Measurements from ENCODE around the gene PRIM1. TPM values are rescaled to one million over a fixed set of nuclear protein-coding genes. Genes with fewer than 3 reads are reported as not detected.
"Not testable (repeated sequence)": the region's sequence is repeated elsewhere in the genome, so short reads cannot be mapped to it uniquely, and the experiment has no call there.

Gene PRIM1
- 10.3 and 26.3 TPM in 2 replicates for total RNA-seq (2014; rRNA removed; shearing (Covaris generic); ENCODE audit: low replicate concordance)

DNA sequence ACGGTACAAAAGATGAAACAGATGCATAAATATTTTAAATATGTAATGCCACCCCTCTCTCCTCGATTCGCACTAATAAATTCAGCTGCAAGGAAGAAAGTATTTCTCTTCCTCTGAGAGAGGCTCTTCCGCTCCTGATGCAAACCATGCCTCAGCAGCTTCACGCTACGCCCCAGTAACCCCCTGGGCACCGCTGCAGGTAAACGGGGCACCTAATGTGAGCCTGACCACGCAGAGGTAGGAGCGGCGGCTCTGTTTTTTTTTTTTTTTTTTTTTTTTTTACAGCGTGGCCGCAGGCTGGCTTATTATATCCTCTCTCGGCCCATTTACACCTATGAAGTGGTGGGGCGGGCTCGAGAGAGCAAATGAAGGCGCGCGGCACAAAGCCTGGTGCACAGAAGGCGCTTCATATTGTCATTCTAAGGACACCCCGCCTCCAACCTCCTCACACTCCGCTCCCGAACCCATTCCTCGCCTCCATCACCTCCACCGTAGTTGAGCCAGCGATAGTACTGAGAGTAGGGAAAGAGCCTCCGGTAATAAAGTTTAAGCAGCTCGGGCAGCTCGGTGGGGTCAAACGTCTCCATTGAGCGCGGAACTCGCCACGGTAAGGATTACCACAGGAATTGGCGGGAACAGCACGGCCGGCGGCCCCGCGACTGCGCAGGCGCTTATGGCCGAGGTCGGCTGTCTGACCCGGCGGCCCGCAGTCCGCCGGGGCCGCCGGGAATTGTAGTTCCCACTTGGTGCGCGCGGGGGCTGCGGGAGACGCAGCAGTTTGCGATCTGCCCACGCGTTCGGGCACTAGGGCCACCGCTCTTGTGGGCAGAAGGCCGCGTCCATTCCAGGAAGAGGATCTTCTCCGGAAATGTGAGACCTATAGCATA, at the start of gene PRIM1:
TSS of gene PRIM1 (minus strand) at position 612 of the 887 bp plus-strand sequence. CDS start at position 587, 25 bp downstream.
- no peaks in the 10 kb centered on the region for H4K20me1 ChIP-seq (ENCODE audit: insufficient read depth, low read depth, low read length)
- peak within 1 kb of the TSS; percentile 87 for H3K4me2 ChIP-seq (ENCODE audit: low read depth, low read length, poor library complexity, severe bottlenecking)
- H3K36me3 ChIP-seq (ENCODE audit: insufficient read depth, low read length): peaks cover 3% of the 10 kb centered on the region; the same call in 1 of the 2 replicates
- peak within 1 kb of the TSS; percentile 92; the same call in 1 of the 2 replicates for H2AFZ ChIP-seq (ENCODE audit: low read length)
- no peaks in the 10 kb centered on the region for H3K9me3 ChIP-seq (ENCODE audit: low read length)
- peak within 1 kb of the TSS; percentile 83 for H3K4me3 ChIP-seq (ENCODE audit: low read length)
- H3K79me2 ChIP-seq (ENCODE audit: low read length): peaks cover 10% of the 10 kb centered on the region
- H3K9me2 ChIP-seq (replicated peaks; ENCODE audit: insufficient read depth, low read length): no peaks in the 10 kb centered on the region
- no peaks in the 10 kb centered on the region for H3K27me3 ChIP-seq (ENCODE audit: low read length)
- peak within 1 kb of the TSS; percentile 95 for H3K27ac ChIP-seq (ENCODE audit: low read length)
- DNase-seq: peak; percentile 96
- H3K9ac ChIP-seq (ENCODE audit: low read length): peak within 1 kb of the TSS; percentile 85
- peaks cover 27% of the 10 kb centered on the region for H3K4me1 ChIP-seq (ENCODE audit: low read length)

DNA sequence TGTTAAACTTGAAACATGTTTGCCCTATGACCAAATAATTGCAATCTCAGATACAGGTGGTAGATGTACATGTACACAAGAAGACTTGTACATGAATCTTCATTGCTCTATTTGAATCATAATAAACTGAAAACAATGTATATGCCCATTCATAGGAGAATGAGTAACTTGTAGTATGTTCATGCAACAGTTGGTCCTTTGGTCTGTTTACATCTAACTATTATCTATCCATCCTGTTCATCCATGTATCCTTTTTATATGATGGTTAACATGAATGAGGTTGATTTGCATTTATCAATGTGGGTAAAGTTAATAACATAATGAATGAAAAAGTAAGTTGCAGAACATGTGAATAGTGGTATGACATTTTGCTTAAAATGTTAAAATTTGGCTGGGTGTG, 48.1 kb upstream of the PRIM1 start:
- H3K9me2 ChIP-seq (replicated peaks; ENCODE audit: insufficient read depth, low read length): no peaks in the 10 kb centered on the region
- no peaks in the 10 kb centered on the region for H3K27me3 ChIP-seq (ENCODE audit: low read length)
- H3K4me2 ChIP-seq (ENCODE audit: low read depth, low read length, poor library complexity, severe bottlenecking): no peak overlapping the region
- H3K36me3 ChIP-seq (ENCODE audit: insufficient read depth, low read length): no peaks in the 10 kb centered on the region
- no peak overlapping the region for H3K27ac ChIP-seq (ENCODE audit: low read length)
- H3K9me3 ChIP-seq (ENCODE audit: low read length): no peaks in the 10 kb centered on the region
- no peak overlapping the region for H2AFZ ChIP-seq (ENCODE audit: low read length)
- peaks cover 2% of the 10 kb centered on the region; the same call in 1 of the 2 replicates for H3K4me1 ChIP-seq (ENCODE audit: low read length)
- H3K9ac ChIP-seq (ENCODE audit: low read length): no peak overlapping the region
- no peak for DNase-seq
- no peaks in the 10 kb centered on the region for H3K79me2 ChIP-seq (ENCODE audit: low read length)
- no peak overlapping the region for H3K4me3 ChIP-seq (ENCODE audit: low read length)
- no peaks in the 10 kb centered on the region for H4K20me1 ChIP-seq (ENCODE audit: insufficient read depth, low read depth, low read length)

DNA sequence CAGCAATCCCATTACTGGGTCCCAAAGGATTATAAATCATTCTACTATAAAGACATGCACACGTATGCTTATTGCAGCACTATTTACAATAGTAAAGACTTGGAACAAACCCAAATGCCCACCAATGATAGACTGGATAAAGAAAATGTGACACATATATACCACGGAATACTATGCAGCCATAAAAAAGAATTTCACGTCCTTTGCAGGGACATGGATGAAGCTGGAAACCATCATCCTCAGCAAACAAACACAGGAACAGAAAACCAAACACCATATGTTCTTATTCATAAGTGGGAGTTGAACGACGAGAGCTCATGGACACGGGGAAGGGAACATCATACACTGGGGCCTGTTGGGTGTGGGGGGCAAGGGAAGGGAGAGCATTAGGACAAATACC, 47.2 kb upstream of the PRIM1 start:
- H3K9me2 ChIP-seq (replicated peaks; ENCODE audit: insufficient read depth, low read length); H3K9ac ChIP-seq (ENCODE audit: low read length); H3K4me3 ChIP-seq (ENCODE audit: low read length); H3K4me1 ChIP-seq (ENCODE audit: low read length); H3K79me2 ChIP-seq (ENCODE audit: low read length); H2AFZ ChIP-seq (ENCODE audit: low read length); DNase-seq; H3K27me3 ChIP-seq (ENCODE audit: low read length); H3K27ac ChIP-seq (ENCODE audit: low read length); H3K9me3 ChIP-seq (ENCODE audit: low read length); H3K36me3 ChIP-seq (ENCODE audit: insufficient read depth, low read length); H3K4me2 ChIP-seq (ENCODE audit: low read depth, low read length, poor library complexity, severe bottlenecking); H4K20me1 ChIP-seq (ENCODE audit: insufficient read depth, low read depth, low read length): not testable (repeated sequence)

DNA sequence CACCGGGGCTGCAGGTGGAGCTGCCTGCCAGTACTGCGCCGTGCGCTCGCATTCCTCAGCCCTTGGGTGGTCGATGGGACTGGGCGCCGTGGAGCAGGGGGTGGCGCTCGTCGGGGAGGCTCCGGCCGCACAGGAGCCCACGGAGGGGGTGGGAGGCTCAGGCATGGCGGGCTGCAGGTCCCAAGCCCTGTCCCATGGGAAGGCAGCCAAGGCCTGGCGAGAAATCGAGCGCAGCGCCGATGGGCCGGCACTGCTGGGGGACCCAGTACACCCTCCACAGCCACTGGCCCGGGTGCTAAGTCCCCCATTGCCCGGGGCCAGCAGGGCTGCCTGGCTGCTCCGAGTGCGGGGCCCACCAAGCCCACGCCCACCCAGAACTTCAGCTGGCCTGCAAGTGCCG, 43.7 kb upstream of the PRIM1 start:
- H3K4me2 ChIP-seq (ENCODE audit: low read depth, low read length, poor library complexity, severe bottlenecking); H3K4me1 ChIP-seq (ENCODE audit: low read length); H2AFZ ChIP-seq (ENCODE audit: low read length); H4K20me1 ChIP-seq (ENCODE audit: insufficient read depth, low read depth, low read length); H3K27ac ChIP-seq (ENCODE audit: low read length); H3K9me3 ChIP-seq (ENCODE audit: low read length); H3K9ac ChIP-seq (ENCODE audit: low read length); H3K4me3 ChIP-seq (ENCODE audit: low read length); DNase-seq; H3K79me2 ChIP-seq (ENCODE audit: low read length); H3K9me2 ChIP-seq (replicated peaks; ENCODE audit: insufficient read depth, low read length); H3K27me3 ChIP-seq (ENCODE audit: low read length); H3K36me3 ChIP-seq (ENCODE audit: insufficient read depth, low read length): not testable (repeated sequence)

DNA sequence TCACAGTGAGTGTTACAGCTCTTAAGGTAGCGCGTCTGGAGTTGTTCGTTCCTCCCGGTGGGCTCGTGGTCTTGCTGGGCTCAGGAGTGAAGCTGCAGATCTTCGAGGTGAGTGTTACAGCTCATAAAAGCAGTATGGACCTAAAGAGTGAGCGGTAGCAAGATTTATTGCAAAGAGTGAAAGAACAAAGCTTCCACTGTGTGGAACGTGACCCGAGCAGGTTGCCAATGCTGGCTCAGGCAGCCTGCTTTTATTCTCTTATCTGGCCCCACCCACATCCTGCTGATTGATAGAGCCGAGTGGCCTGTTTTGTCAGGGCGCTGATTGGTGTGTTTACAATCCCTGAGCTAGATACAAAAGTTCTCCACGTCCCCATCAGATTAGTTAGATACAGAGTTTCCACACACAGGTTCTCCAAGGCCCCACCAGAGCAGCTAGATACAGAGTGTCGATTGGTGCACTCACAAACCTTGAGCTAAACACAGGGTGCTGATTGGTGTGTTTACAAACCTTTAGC, 43.0 kb upstream of the PRIM1 start:
- not testable (repeated sequence) for H3K4me1 ChIP-seq (ENCODE audit: low read length); H3K9ac ChIP-seq (ENCODE audit: low read length); H3K27me3 ChIP-seq (ENCODE audit: low read length); H3K9me2 ChIP-seq (replicated peaks; ENCODE audit: insufficient read depth, low read length); H3K79me2 ChIP-seq (ENCODE audit: low read length); H3K9me3 ChIP-seq (ENCODE audit: low read length); H3K27ac ChIP-seq (ENCODE audit: low read length); H3K36me3 ChIP-seq (ENCODE audit: insufficient read depth, low read length); H2AFZ ChIP-seq (ENCODE audit: low read length); DNase-seq; H3K4me3 ChIP-seq (ENCODE audit: low read length); H4K20me1 ChIP-seq (ENCODE audit: insufficient read depth, low read depth, low read length); H3K4me2 ChIP-seq (ENCODE audit: low read depth, low read length, poor library complexity, severe bottlenecking)

- not testable (repeated sequence) for H3K4me3 ChIP-seq (ENCODE audit: low read length); H3K4me1 ChIP-seq (ENCODE audit: low read length); DNase-seq; H2AFZ ChIP-seq (ENCODE audit: low read length); H3K4me2 ChIP-seq (ENCODE audit: low read depth, low read length, poor library complexity, severe bottlenecking); H3K27ac ChIP-seq (ENCODE audit: low read length); H3K27me3 ChIP-seq (ENCODE audit: low read length); H3K9me3 ChIP-seq (ENCODE audit: low read length); H3K36me3 ChIP-seq (ENCODE audit: insufficient read depth, low read length); H4K20me1 ChIP-seq (ENCODE audit: insufficient read depth, low read depth, low read length); H3K79me2 ChIP-seq (ENCODE audit: low read length); H3K9ac ChIP-seq (ENCODE audit: low read length); H3K9me2 ChIP-seq (replicated peaks; ENCODE audit: insufficient read depth, low read length)
These were observed 41.0 kb upstream of the PRIM1 start for GRCh38 chr12:56793124-56793523.

DNA sequence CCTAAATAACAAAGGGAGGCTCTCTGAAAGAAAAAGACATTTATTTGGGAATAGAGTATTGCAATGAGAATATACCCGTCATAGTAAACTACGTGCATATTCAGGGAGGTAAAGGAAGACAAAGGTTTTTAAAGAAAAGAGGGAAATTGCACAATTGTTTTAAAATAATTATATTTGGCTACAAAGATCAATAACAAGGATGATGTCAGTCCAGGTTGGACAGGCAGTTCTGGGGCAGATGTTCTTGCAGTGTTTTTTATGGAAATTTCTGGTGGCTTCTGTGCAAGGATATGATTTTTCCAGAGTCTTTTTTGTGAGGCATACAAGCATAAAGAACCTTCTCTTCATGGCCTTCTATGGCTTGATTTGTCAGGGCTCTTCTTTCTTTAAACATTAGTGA, 40.6 kb upstream of the PRIM1 start:
- H2AFZ ChIP-seq (ENCODE audit: low read length): no peak overlapping the region

GRCh38 chr12:56789429-56789828, 37.3 kb upstream of the PRIM1 start:
- not testable (repeated sequence) for H3K79me2 ChIP-seq (ENCODE audit: low read length); H3K9ac ChIP-seq (ENCODE audit: low read length); H3K27me3 ChIP-seq (ENCODE audit: low read length); H3K36me3 ChIP-seq (ENCODE audit: insufficient read depth, low read length); H3K4me1 ChIP-seq (ENCODE audit: low read length); H3K4me2 ChIP-seq (ENCODE audit: low read depth, low read length, poor library complexity, severe bottlenecking); H4K20me1 ChIP-seq (ENCODE audit: insufficient read depth, low read depth, low read length); DNase-seq; H3K27ac ChIP-seq (ENCODE audit: low read length); H3K9me2 ChIP-seq (replicated peaks; ENCODE audit: insufficient read depth, low read length); H2AFZ ChIP-seq (ENCODE audit: low read length); H3K4me3 ChIP-seq (ENCODE audit: low read length); H3K9me3 ChIP-seq (ENCODE audit: low read length)

More for the DNA sequence above, 40.6 kb upstream of the PRIM1 start:
- no peak for DNase-seq
- H3K27me3 ChIP-seq (ENCODE audit: low read length): no peaks in the 10 kb centered on the region
- H3K4me1 ChIP-seq (ENCODE audit: low read length): no peaks in the 10 kb centered on the region
- no peaks in the 10 kb centered on the region for H3K9me2 ChIP-seq (replicated peaks; ENCODE audit: insufficient read depth, low read length)
- H3K27ac ChIP-seq (ENCODE audit: low read length): no peak overlapping the region
- H3K9ac ChIP-seq (ENCODE audit: low read length): no peak overlapping the region
- H4K20me1 ChIP-seq (ENCODE audit: insufficient read depth, low read depth, low read length): no peaks in the 10 kb centered on the region
- H3K36me3 ChIP-seq (ENCODE audit: insufficient read depth, low read length): no peaks in the 10 kb centered on the region
- H3K9me3 ChIP-seq (ENCODE audit: low read length): no peaks in the 10 kb centered on the region
- H3K4me2 ChIP-seq (ENCODE audit: low read depth, low read length, poor library complexity, severe bottlenecking): no peak overlapping the region
- H3K79me2 ChIP-seq (ENCODE audit: low read length): no peaks in the 10 kb centered on the region
- no peak overlapping the region for H3K4me3 ChIP-seq (ENCODE audit: low read length)

Measured in Karpas-422 (cell line).